ENCODE measurements around the gene BATF3.
A peak's percentile ranks its signal among the peaks of the same experiment; 100 is the strongest.

Gene BATF3

DNA sequence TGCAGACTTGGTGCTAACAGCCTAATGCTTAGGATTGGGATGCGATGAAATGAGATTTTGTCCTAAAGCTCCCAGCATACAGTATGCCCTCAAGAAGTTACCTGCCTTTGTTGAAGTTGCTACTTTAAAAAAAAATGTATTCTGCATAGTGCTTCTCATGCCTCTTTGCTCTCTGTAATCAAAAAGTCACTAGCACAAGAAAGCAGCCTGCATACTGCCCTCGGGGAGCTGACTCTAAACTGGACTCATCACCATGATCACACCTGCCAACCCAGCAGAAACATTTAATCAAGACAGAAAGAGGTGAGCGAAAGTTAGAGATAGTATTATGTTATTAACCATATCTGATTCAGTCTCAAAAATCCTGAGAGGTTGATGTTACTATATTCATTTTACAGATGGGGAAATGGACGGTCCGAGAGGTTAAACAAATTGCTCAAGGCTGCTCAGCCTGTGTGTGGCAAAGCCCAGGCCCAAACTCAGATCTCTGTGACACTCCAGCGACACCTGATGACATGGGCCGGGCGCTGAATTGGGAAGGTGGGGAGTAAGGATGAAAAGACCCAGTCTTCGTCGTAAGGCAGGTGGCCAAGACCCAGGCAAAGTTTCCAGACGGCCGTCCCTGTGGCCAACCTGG lies 1.1 kb downstream of the BATF3 start:
- H3K27ac ChIP-seq (ENCODE audit: low read depth, low read length, poor library complexity, severe bottlenecking) = no peak overlapping the region
- no peaks in the 10 kb centered on the region for H4K20me1 ChIP-seq (ENCODE audit: insufficient read depth, low read length)
- H2AFZ ChIP-seq (ENCODE audit: low read length) = no peak overlapping the region; the same call in 1 of the 2 replicates
- peak overlapping the region; percentile 58 for H3K4me3 ChIP-seq (ENCODE audit: low read depth, low read length, poor library complexity, severe bottlenecking)
- H3K9me3 ChIP-seq (ENCODE audit: low read length) = no peaks in the 10 kb centered on the region
- H3F3A ChIP-seq (ENCODE audit: insufficient read depth, low read length) = no peaks in the 10 kb centered on the region
- H3K27me3 ChIP-seq (ENCODE audit: insufficient read depth, low read length) = peaks cover 20% of the 10 kb centered on the region; the same call in 1 of the 2 replicates
- H3K9me2 ChIP-seq (ENCODE audit: low read depth, low read length) = no peaks in the 10 kb centered on the region
- H3K4me1 ChIP-seq (ENCODE audit: insufficient read depth, low read length, severe bottlenecking) = peaks cover 19% of the 10 kb centered on the region
- H3K9ac ChIP-seq (ENCODE audit: low read length) = peak overlapping the region; percentile 15; the same call in 1 of the 2 replicates
- H3K79me2 ChIP-seq (ENCODE audit: insufficient read depth, low read length) = no peaks in the 10 kb centered on the region
- H3K36me3 ChIP-seq (ENCODE audit: insufficient read depth, low read length) = no peaks in the 10 kb centered on the region
- peak overlapping the region; percentile 75 for H3K4me2 ChIP-seq (ENCODE audit: low read length)
- TF ChIP-seq EZH2 (IDR thresholded peaks at IDR 0.05; ENCODE audit: borderline replicate concordance, low read length) = no peak
- no peak for TF ChIP-seq CTCF (IDR thresholded peaks at IDR 0.05; ENCODE audit: low read length)

- TF ChIP-seq CTCF (IDR thresholded peaks at IDR 0.05; ENCODE audit: low read length) (no peak), EZH2 (IDR thresholded peaks at IDR 0.05; ENCODE audit: borderline replicate concordance, low read length) (no peak)
These were observed 2.8 kb downstream of the BATF3 start for GRCh38 chr1:212696721-212697331.

DNA sequence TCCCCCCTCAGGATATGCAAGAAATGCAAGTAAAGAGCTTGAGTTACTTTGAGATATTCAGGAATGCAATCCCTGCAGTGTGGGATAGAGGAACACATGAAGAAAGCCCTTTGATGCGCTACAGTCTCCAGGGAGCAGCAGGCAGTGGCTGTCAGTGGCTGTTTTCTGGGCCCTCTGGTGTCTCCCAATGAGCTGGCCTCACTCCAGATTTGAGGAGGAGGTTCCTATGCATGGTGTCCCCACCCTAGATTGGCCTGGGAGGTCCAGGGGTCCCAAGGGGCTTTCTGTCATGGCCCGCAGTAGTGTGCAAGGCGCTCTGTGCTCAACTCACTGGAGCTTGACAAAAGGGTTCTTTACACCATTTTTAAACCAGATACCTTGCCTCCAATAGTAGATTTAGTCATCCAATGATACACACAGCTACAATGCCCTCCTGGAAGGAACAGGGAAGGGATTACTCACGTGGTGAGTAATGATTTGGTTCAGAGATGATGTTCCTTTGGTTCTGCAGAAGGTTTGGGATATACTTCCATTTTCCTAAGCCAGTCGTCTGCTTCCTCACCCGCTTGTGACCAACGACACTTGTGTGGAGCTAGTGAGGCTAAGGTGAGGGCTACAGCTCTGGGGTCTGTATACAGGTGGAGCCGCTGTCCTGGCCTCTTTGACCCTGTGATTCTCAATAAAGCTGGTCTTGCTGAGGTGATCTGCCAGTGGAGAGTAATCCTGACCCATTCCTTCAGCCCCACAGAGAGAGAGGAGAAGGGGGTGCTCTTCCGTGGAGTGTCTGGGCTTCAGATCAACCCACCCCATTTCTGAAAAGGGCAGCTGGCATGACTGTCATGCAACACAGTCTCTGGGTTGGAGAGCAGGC lies 6.6 kb downstream of the BATF3 start:
- Histone ChIP-seq H3K9me2 (ENCODE audit: low read depth, low read length) (no peaks in the 10 kb centered on the region), H3K9me3 (ENCODE audit: low read length) (no peaks in the 10 kb centered on the region), H2AFZ (ENCODE audit: low read length) (no peak overlapping the region), H3K36me3 (ENCODE audit: insufficient read depth, low read length) (no peaks in the 10 kb centered on the region), H3K4me3 (ENCODE audit: low read depth, low read length, poor library complexity, severe bottlenecking) (no peak overlapping the region), H4K20me1 (ENCODE audit: insufficient read depth, low read length) (no peaks in the 10 kb centered on the region), H3K27ac (ENCODE audit: low read depth, low read length, poor library complexity, severe bottlenecking) (no peak overlapping the region), H3K27me3 (ENCODE audit: insufficient read depth, low read length) (peaks cover 15% of the 10 kb centered on the region; the same call in 1 of the 2 replicates), H3K9ac (ENCODE audit: low read length) (no peak overlapping the region), H3K79me2 (ENCODE audit: insufficient read depth, low read length) (no peaks in the 10 kb centered on the region), H3K4me1 (ENCODE audit: insufficient read depth, low read length, severe bottlenecking) (no peaks in the 10 kb centered on the region), H3K4me2 (ENCODE audit: low read length) (no peak overlapping the region), H3F3A (ENCODE audit: insufficient read depth, low read length) (no peaks in the 10 kb centered on the region)
- TF ChIP-seq CTCF (IDR thresholded peaks at IDR 0.05; ENCODE audit: low read length) (no peak), EZH2 (IDR thresholded peaks at IDR 0.05; ENCODE audit: borderline replicate concordance, low read length) (no peak)

More at GRCh38 chr1:212696721-212697331, 2.8 kb downstream of the BATF3 start:
- no peak overlapping the region for H3K9ac ChIP-seq (ENCODE audit: low read length)
- no peaks in the 10 kb centered on the region for H3K79me2 ChIP-seq (ENCODE audit: insufficient read depth, low read length)
- no peak overlapping the region for H3K4me2 ChIP-seq (ENCODE audit: low read length)
- no peak overlapping the region for H3K27ac ChIP-seq (ENCODE audit: low read depth, low read length, poor library complexity, severe bottlenecking)
- H2AFZ ChIP-seq (ENCODE audit: low read length) = no peak overlapping the region
- peaks cover 19% of the 10 kb centered on the region for H3K4me1 ChIP-seq (ENCODE audit: insufficient read depth, low read length, severe bottlenecking)
- H4K20me1 ChIP-seq (ENCODE audit: insufficient read depth, low read length) = no peaks in the 10 kb centered on the region
- H3K4me3 ChIP-seq (ENCODE audit: low read depth, low read length, poor library complexity, severe bottlenecking) = no peak overlapping the region
- no peaks in the 10 kb centered on the region for H3K9me3 ChIP-seq (ENCODE audit: low read length)
- peaks cover 20% of the 10 kb centered on the region; the same call in 1 of the 2 replicates for H3K27me3 ChIP-seq (ENCODE audit: insufficient read depth, low read length)
- no peaks in the 10 kb centered on the region for H3K9me2 ChIP-seq (ENCODE audit: low read depth, low read length)
- no peaks in the 10 kb centered on the region for H3K36me3 ChIP-seq (ENCODE audit: insufficient read depth, low read length)
- no peaks in the 10 kb centered on the region for H3F3A ChIP-seq (ENCODE audit: insufficient read depth, low read length)
